Renal pelvis (tissue), 4 donors: ENCODE measurements around the gene DOCK3. TPM values are rescaled to one million over a fixed set of nuclear protein-coding genes. Genes with fewer than 3 reads are reported as not detected.
"Not testable (repeated sequence)": the region's sequence is repeated elsewhere in the genome, so short reads cannot be mapped to it uniquely, and the experiment has no call there.

Experiments
- DNase-seq: peaks from one replicate; pipeline ENCODE4 v3.0.0-alpha.2; 2013
- polyA plus RNA-seq, 3 donors: library from polyadenylated mRNA; unstranded; fragments of 120-200 nt; gene quantifications; one replicate each; pipeline ENCODE4 v1.2.1, GENCODE V29; 2013; ENCODE audit not compliant: insufficient read length in 3 of 3

The DOCK3 gene
- polyA plus RNA-seq, 3 donors: 1.2 to 2.1 (median 2.0) TPM

DNA sequence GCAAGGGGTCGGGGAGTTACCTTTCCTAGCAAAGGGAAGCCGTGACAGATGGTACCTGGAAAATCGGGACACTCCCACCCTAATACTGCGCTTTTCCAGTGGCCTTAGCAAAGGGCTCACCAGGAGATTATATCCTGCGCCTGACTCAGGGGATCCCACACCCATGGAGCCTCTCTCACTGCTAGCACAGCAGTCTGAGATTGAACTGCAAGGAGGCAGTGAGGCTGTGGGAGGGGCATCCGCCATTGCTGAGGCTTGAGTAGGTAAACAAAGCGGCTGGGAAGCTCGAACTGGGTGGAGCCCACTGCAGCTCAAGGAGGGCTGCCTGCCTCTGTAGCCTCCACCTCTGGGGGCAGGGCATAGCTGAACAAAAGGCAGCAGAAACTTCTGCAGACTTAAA is 693.5 kb downstream of the DOCK3 start:
- DNase-seq: not testable (repeated sequence)

GRCh38 chr3:51371943-51372557 is 697.3 kb downstream of the DOCK3 start:
- peak; percentile 70 for DNase-seq

DNA sequence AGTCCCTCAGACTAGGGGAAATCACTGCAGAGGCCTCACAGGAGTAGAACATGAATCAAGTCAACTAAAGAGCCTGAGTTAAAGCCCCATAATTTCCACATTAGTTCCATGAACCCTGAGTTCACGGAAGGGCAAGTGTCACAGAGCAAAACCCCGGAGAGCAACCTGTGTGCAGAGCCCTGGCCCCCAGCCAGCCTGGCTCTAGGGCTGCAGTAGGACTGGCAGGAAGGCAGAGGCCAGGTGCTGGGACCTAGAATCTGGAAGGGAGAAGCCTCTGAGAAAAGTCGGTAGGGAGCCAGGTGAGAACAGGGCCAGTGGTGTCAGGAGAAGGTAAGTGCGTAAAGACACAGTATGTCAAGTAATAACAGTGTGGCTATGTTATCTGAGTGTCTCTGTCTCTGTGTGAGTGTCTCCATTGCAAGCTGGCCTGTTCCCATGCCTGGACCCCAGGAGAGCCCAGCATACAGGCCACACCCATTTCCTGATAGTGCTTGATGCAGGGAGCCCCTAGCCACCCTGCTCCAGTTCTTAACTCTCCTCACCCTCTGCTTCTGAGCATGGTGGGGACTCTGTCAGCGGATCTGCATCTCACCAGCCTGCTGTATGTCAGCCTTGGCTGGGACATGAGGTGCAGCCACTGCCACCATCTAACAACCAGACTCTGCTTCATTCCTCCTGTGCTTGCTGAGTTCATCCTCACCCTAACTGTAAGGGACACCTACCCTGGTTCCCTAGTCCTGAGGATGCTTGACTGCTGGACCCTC is 699.1 kb downstream of the DOCK3 start:
- DNase-seq: no peak

DNA sequence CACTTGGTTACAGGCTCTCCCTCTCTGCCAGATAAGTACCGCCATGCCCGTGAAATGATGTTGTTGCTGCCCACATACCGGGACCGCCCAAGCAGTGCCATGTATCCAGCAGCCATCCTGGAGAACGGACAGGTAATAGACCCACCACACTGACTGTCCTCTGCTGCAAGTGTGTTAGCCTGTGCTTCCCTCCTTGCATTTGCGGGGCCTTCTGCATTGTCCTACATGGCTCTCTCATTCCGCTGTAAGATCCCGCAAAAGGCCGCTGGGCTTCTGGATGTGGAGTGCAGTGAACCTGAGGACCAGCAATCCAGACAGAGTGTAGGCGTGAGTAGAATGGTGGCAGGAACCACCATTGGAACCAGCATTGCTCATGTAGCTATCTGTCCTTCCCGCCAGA is 699.7 kb downstream of the DOCK3 start:
- DNase-seq: no peak

GRCh38 chr3:51375136-51375535 is 700.4 kb downstream of the DOCK3 start:
- no peak for DNase-seq

DNA sequence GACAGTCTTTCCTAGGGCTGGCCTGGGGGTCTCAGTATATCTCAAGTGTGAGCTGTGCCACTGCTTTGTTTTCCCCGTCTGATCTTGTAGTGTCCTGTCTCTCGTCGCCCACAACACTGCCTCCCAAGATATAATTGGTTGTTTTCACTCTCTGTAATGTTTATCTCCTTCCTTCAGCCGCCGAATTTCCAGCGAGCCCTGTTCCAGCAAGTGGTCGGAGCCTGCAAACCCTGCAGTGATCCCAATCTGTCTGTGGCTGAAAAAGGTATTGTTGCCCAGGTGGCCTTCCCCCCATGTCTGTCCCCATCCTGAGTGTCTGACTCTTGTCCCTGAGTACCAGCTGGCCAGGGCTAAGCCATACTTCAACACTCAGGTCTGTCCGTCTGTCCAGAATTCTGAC is 700.8 kb downstream of the DOCK3 start:
- no peak for DNase-seq

DNA sequence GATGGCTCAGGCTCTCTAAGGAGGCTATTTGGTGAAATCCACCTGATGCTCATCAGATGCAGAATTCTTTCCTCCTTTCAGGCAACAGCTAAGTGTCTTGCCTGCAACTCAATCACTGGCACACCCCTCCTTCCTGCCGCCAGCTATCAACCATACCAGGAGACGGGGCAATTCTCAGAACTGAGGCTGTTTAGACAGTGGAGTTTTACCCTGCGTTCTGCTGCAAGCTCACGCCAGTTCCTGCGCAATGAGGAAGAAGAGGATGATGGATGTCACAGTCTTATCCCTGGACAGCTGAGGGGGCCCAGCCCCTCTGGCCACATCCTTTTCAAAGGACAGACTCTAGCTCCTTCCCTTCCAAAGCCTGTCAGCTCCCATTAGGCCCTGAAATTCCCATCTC is 703.3 kb downstream of the DOCK3 start:
- DNase-seq: no peak

DNA sequence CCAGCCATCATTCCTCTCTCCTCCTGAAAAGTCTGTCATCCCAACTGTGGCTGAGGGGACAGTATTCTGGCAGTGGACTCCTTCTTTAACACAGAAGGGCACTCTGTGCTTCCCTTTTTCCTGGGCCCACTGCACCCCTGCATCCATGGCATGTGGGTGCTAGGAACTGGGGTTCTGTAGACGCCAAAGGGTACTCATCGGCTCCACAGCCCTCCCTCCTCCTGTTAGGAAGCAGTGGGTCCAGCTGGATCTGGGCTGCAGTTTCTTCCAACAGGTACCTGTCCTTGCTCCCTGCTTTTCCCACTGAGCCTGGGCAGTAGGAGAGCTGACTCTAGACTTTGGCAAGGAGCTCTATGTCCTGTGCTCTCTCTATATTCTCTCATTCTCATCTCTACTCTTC is 704.0 kb downstream of the DOCK3 start:
- no peak for DNase-seq

DNA sequence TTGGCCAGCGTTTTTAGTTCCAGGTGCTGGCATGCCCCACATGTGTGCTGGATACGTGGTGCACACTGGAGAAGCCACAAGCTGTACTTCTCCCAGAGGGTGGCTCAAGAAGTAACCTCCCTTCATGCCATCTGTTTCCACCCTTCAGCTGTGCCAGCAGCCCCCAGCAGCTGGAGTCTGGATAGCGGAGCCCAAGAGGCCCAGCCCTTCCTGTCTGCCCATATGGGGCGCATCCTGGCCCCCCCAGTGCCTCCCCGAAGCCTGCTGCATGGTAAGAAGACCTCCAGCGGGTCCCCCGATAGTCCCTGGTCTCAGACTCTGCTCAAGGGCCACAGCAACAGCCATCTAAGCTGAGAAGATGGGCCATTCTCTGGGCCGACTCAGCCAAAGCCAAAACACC is 704.6 kb downstream of the DOCK3 start:
- DNase-seq: no peak

- no peak for DNase-seq
Measured at GRCh38 chr3:51379746-51380455, 705.2 kb downstream of the DOCK3 start.

- DNase-seq: no peak
Measured at GRCh38 chr3:51380601-51381332, 706.0 kb downstream of the DOCK3 start.

DNA sequence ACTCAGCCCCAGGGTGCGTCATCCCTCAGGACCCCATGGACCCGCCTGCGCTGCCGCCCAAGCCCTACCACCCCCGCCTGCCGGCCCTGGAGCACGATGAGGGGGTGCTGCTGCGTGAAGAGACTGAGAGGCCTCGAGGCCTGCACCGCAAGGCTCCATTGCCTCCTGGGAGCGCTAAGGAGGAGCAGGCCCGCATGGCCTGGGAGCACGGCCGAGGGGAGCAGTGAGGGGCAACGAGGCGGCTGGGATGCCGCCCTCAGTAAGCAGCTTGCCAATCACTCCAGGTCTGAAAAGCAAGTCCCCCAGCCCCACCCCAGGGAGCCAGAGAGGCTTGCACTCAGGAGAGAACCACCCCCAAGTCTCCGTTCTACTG is 706.6 kb downstream of the DOCK3 start:
- no peak for DNase-seq

DNA sequence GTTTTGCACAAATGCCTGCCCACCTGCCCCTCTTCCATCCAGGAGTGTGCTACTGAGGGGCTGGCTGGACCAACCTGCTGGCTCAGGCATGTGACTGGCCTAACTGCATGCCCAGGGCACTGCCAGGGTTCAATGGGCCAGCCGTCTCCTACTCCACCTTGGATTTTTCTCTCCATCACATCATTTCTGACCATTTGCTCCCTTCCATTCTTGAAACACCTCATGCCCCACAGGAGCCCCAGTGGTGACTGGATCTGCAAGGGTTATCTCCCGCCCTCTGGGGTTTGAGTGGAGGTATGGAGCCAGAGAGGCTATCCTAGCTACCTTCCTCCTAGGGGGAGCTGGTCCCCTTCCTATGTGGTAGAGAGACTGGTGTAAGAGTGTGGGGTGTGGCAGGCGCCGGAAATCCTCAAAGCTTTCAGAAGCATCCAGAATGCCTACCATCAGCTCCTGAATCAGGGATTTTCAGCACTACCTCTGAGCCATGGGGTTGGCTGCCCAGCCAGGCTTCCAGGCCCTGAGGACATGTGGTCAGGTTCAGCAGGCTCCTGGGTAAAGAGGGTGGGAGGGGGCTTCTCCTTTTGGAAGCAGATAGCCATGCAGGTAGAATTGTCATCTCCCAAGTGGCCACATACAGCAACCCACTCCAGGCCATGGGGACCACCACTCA is 707.5 kb downstream of the DOCK3 start:
- DNase-seq: no peak

DNA sequence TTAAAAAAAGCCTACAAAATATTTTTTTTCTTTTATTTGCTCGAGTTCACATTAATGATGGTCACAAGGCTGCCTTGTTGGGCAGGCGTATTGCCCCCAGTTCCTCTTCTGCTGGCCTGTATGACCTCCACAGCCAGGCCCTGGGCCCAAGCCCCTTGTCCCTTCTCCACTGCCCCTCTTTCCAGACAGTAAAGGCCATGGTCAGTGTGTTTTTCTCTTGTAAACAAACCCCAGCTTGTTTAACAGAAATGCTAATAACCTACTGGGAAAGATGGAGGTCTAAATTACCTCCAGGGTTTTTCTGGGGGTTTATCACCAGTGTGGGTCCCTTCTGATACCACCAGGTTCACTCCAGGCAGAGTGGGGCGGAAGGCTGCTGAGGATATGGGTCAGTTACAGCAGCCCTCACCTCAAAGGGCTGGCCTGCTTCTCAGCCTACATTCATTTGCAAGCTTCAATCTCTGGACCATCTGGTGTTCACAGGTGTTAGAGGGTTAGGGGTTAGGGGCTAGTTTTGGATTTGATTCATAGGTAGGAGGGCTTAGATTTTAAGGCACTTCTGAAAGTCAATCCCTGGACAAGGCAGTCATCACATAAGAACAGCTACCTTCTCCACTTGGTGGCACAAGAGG is 708.3 kb downstream of the DOCK3 start:
- DNase-seq: no peak

GRCh38 chr3:51384055-51384725 is 709.5 kb downstream of the DOCK3 start:
- peak; percentile 4 for DNase-seq

GRCh38 chr3:51384726-51385473 is 710.2 kb downstream of the DOCK3 start, which contains the start of gene MANF:
MANF (plus strand) TSS chr3:51385291; CDS start chr3:51385343, 52 bp downstream.
- peak; percentile 98 for DNase-seq

- peak; percentile 8 for DNase-seq
Measured at GRCh38 chr3:51385621-51386091, 710.9 kb downstream of the DOCK3 start.

GRCh38 chr3:51386159-51386851 is 711.6 kb downstream of the DOCK3 start:
- no peak for DNase-seq

DNA sequence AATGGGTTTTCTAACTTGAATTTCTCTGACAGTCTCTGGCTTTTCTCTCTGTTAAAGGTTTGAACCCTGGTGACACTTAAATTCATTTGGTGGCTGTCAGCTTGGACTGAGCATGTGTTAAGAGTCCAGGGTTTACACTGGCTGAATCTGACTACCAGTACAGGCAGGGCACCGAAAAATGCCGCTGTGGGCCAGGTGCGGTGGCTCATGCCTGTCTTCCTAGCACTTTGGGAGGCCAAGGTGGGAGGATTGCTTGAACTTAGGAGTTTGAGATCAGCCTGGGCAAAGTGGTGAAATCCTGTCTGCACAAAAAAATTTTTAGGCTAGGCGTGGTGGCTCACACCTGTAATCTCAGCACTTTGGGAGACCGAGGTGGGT is 712.1 kb downstream of the DOCK3 start:
- DNase-seq: no peak
